ENCODE measurements around the gene IGSF9. TPM values are rescaled to one million over a fixed set of nuclear protein-coding genes. Genes with fewer than 3 reads are reported as not detected.

The IGSF9 gene
- total and polyA plus RNA-seq, 2 of the 4 experiments (the other 2 are of a cell fraction): 0.05 TPM; not detected in 1

- BruUV-seq (replicated peaks): no TSS peak
- Histone ChIP-seq H3K27me3 (ENCODE audit: control insufficient read depth, insufficient read depth, low read length) (peaks cover 18% of the 10 kb centered on the region), H3K56ac (ENCODE audit: extremely low read depth, insufficient read depth, low read length) (no peak overlapping the region), H3K9me1 (ENCODE audit: insufficient read depth, low read length) (no peaks in the 10 kb centered on the region), H3K9ac (ENCODE audit: low read depth, low read length) (no peak overlapping the region), H3K23ac (ENCODE audit: low read depth, low read length) (no peak overlapping the region), H2BK20ac (ENCODE audit: low read depth, low read length) (no peak overlapping the region), H2AFZ (replicated peaks; ENCODE audit: low read length, poor library complexity) (no peak overlapping the region), H3K14ac (replicated peaks; ENCODE audit: low read depth, low read length) (no peak overlapping the region), H2AK9ac (replicated peaks; ENCODE audit: low read depth, low read length, poor library complexity) (no peak overlapping the region), H3K79me1 (ENCODE audit: low read depth in 1 of 2, low read length in 2 of 2) (no peaks in the 10 kb centered on the region), H2BK5ac (ENCODE audit: low read depth, low read length, poor library complexity, severe bottlenecking) (no peak overlapping the region), H4K5ac (ENCODE audit: low read depth, low read length) (no peak overlapping the region), H3K27ac (ENCODE audit: insufficient read depth, low read length) (no peak overlapping the region), H3K18ac (ENCODE audit: low read depth, low read length) (no peak overlapping the region), H4K91ac (ENCODE audit: insufficient read depth, low read depth, low read length) (no peak overlapping the region), H2BK120ac (ENCODE audit: low read depth, low read length) (no peak overlapping the region), H3K4me1 (ENCODE audit: control insufficient read depth, insufficient read depth, low read length) (no peaks in the 10 kb centered on the region), H3K4me3 (ENCODE audit: insufficient read depth, low read depth, low read length) (no peak overlapping the region), H4K8ac (ENCODE audit: low read depth in 2 of 2, low read length in 2 of 2) (no peak overlapping the region), H2AK5ac (ENCODE audit: low read depth, low read length) (no peak overlapping the region), H3K4me2 (ENCODE audit: low read depth, low read length) (no peak overlapping the region), H2BK15ac (ENCODE audit: low read depth, low read length) (no peak overlapping the region), H4K20me1 (ENCODE audit: insufficient read depth, low read length) (no peaks in the 10 kb centered on the region), H3K36me3 (ENCODE audit: control insufficient read depth, insufficient read depth, low read length) (no peaks in the 10 kb centered on the region), H3K9me3 (ENCODE audit: control insufficient read depth, insufficient read depth, low read length) (no peaks in the 10 kb centered on the region), H3K4ac (ENCODE audit: low read depth, low read length) (no peak overlapping the region)
- POLR2A ChIA-PET (ENCODE audit: unreplicated experiment): no interaction called here
- ATAC-seq (ENCODE audit: low read depth) (no peak), DNase-seq (no peak)
- in situ Hi-C loops (cut with MboI; ENCODE audit: low sequenced_read_pairs): no loop called here
- TF ChIP-seq USF2 (IDR thresholded peaks at IDR 0.05; ENCODE audit: low read depth, low read length): no peak
- no peak for TF ChIP-seq FOS (IDR thresholded peaks at IDR 0.05; ENCODE audit: low read depth, low read length)
- no peak for TF ChIP-seq MAFK (IDR thresholded peaks at IDR 0.05; ENCODE audit: low read depth, low read length)
- TF ChIP-seq NFE2L2 (IDR thresholded peaks at IDR 0.05; ENCODE audit: low read depth, low read length): no peak
- TF ChIP-seq CEBPB (IDR thresholded peaks at IDR 0.05; ENCODE audit: low read depth, low read length): no peak
- TF ChIP-seq ELK1 (IDR thresholded peaks at IDR 0.05; ENCODE audit: borderline replicate concordance, low read depth, low read length): no peak
- no peak for TF ChIP-seq POLR2A (IDR thresholded peaks at IDR 0.05; ENCODE audit: low read depth, low read length)
- TF ChIP-seq CTCF (conservative IDR thresholded peaks at IDR 0.05; ENCODE audit: low read depth, low read length): no peak
- no peak for TF ChIP-seq MXI1 (IDR thresholded peaks at IDR 0.05; ENCODE audit: borderline replicate concordance, low read depth, low read length)
- TF ChIP-seq CHD1 (IDR thresholded peaks at IDR 0.05; ENCODE audit: low read depth, low read length): no peak
- TF ChIP-seq RAD21 (IDR thresholded peaks at IDR 0.05; ENCODE audit: low read length): no peak
- no peak for TF ChIP-seq RFX5 (IDR thresholded peaks at IDR 0.05; ENCODE audit: low read depth, low read length)
- no peak for TF ChIP-seq BHLHE40 (IDR thresholded peaks at IDR 0.05; ENCODE audit: low read depth, low read length)
- TF ChIP-seq RCOR1 (IDR thresholded peaks at IDR 0.05; ENCODE audit: insufficient replicate concordance, low read length): no peak
- TF ChIP-seq MAZ (IDR thresholded peaks at IDR 0.05; ENCODE audit: borderline replicate concordance, low read depth, low read length): no peak
- no peak for TF ChIP-seq SMC3 (IDR thresholded peaks at IDR 0.05; ENCODE audit: low read depth, low read length)
- intact Hi-C loops (cut with micrococcal nuclease): no loop called here
- CTCF ChIA-PET: no interaction called here
- dilution Hi-C loops (cut with HindIII; ENCODE audit: low sequenced_read_pairs, unreplicated experiment): no loop called here
- no CpG with 5 or more reads among the region's 3 CpGs for WGBS, 2 experiments (ENCODE audit: extremely low coverage in 2 of 2, insufficient read length in 1 of 2)
Measured at GRCh38 chr1:159968901-159969300, 23.5 kb upstream of the IGSF9 start.

Data from IMR-90 (cell line).